ENCODE data around the gene IGDCC3.
A peak's percentile ranks its signal among the peaks of the same experiment; 100 is the strongest.

The IGDCC3 gene

GRCh38 chr15:65420975-65421359 is 43.2 kb upstream of the IGDCC3 start:
- H3K4me3 ChIP-seq (ENCODE audit: low read length) = no peak overlapping the region
- DNase-seq (ENCODE audit: low read depth) = no peak
- TF ChIP-seq CTCF (IDR thresholded peaks at IDR 0.05; ENCODE audit: insufficient read depth, low read depth, low read length, missing control alignments) = no peak

GRCh38 chr15:65418596-65418995 is 40.8 kb upstream of the IGDCC3 start:
- no peak for DNase-seq (ENCODE audit: low read depth)
- H3K4me3 ChIP-seq (ENCODE audit: low read length) = no peak overlapping the region
- no peak for TF ChIP-seq CTCF (IDR thresholded peaks at IDR 0.05; ENCODE audit: insufficient read depth, low read depth, low read length, missing control alignments)

GRCh38 chr15:65416845-65417416 is 39.1 kb upstream of the IGDCC3 start:
- DNase-seq (ENCODE audit: low read depth) = no peak
- no peak overlapping the region for H3K4me3 ChIP-seq (ENCODE audit: low read length)
- no peak for TF ChIP-seq CTCF (IDR thresholded peaks at IDR 0.05; ENCODE audit: insufficient read depth, low read depth, low read length, missing control alignments)

- H3K4me3 ChIP-seq (ENCODE audit: low read length) = no peak overlapping the region
- no peak for TF ChIP-seq CTCF (IDR thresholded peaks at IDR 0.05; ENCODE audit: insufficient read depth, low read depth, low read length, missing control alignments)
- DNase-seq (ENCODE audit: low read depth) = no peak
Observed at GRCh38 chr15:65414841-65415621, 37.2 kb upstream of the IGDCC3 start.

- TF ChIP-seq CTCF (IDR thresholded peaks at IDR 0.05; ENCODE audit: insufficient read depth, low read depth, low read length, missing control alignments) = no peak
- peak; percentile 77 for DNase-seq (ENCODE audit: low read depth)
- no peak overlapping the region for H3K4me3 ChIP-seq (ENCODE audit: low read length)
Observed at GRCh38 chr15:65413760-65414144, 36.0 kb upstream of the IGDCC3 start.

GRCh38 chr15:65413051-65413759 is 35.4 kb upstream of the IGDCC3 start:
- H3K4me3 ChIP-seq (ENCODE audit: low read length) = no peak overlapping the region
- DNase-seq (ENCODE audit: low read depth) = no peak
- no peak for TF ChIP-seq CTCF (IDR thresholded peaks at IDR 0.05; ENCODE audit: insufficient read depth, low read depth, low read length, missing control alignments)
